OCI-LY3 (cell line): ENCODE data around the gene SLC16A9.

Experiments used
- H2AFZ ChIP-seq: fragments of 200-600, 300-600 bp; shearing (Covaris generic); 2 replicates; pipeline ENCODE4 v1.6.0; 2014; ENCODE audit warnings: antibody characterized with exemption, low read depth, low read length
- H3K27ac ChIP-seq: fragments of 200-600, 300-600 bp; sonication (generic); 2 replicates; pipeline ENCODE4 v1.5.1; 2014; ENCODE audit warnings: mild to moderate bottlenecking, low read length, moderate library complexity, mixed read lengths
- H3K27me3 ChIP-seq: fragments of 200-600, 300-600 bp; sonication (generic); 2 replicates; pipeline ENCODE4 v1.6.1; 2014; ENCODE audit warnings: low read depth, low read length, mixed read lengths
- H3K36me3 ChIP-seq: fragments of 200-600, 300-600 bp; sonication (generic); replicated peaks from 2 replicates; pipeline ENCODE3; 2014; ENCODE audit warnings: low read depth, low read length, mixed read lengths
- H3K4me1 ChIP-seq: fragments of 300-600, 200-600 bp; sonication (generic); 2 replicates; pipeline ENCODE4 v1.6.1; 2014; ENCODE audit warnings: low read length, mixed read lengths
- H3K4me2 ChIP-seq: fragments of 200-600, 300-600 bp; sonication (generic); 2 replicates; pipeline ENCODE4 v1.6.1; 2014; ENCODE audit warnings: low read length, mixed read lengths
- H3K4me3 ChIP-seq: fragments of 300-600, 200-600 bp; sonication (generic); 2 replicates; pipeline ENCODE4 v1.5.1; 2014; ENCODE audit warnings: antibody characterized with exemption, mild to moderate bottlenecking, low read length, moderate library complexity
- H3K79me2 ChIP-seq: fragments of 300-600, 200-600 bp; shearing (Covaris generic); 2 replicates; pipeline ENCODE4 v1.6.1; 2014; ENCODE audit warnings: mild to moderate bottlenecking, low read length, mixed read lengths
- H3K9ac ChIP-seq: fragments of 300-600, 200-600 bp; shearing (Covaris generic); 2 replicates; pipeline ENCODE4 v1.6.0; 2014; ENCODE audit warnings: mild to moderate bottlenecking, low read length, moderate library complexity
- H3K9me3 ChIP-seq: fragments of 200-600, 300-600 bp; shearing (Covaris generic); 2 replicates; pipeline ENCODE4 v1.6.1; 2014; ENCODE audit warnings: low read length, mixed read lengths; ENCODE audit not compliant: insufficient read depth
- H4K20me1 ChIP-seq: fragments of 200-600, 300-600 bp; sonication (generic); 2 replicates; pipeline ENCODE4 v1.6.1; 2016; ENCODE audit warnings: low read length, mixed read lengths; ENCODE audit not compliant: insufficient read depth
- EZH2phosphoT487 ChIP-seq: fragments of 200-600 bp; shearing (Covaris generic); IDR thresholded peaks from 2 replicates; pipeline ENCODE4 v1.6.1; 2018; ENCODE audit warnings: antibody characterized with exemption, mixed run types, low read depth
- TF ChIP-seq, protein P1 (sequence below): fragments of 200-600, 300-600 bp; sonication (generic); IDR thresholded peaks from 2 replicates; pipeline ENCODE4 v1.5.1; 2014; ENCODE audit warnings: antibody characterized with exemption, low read length, low read depth

The SLC16A9 gene

DNA sequence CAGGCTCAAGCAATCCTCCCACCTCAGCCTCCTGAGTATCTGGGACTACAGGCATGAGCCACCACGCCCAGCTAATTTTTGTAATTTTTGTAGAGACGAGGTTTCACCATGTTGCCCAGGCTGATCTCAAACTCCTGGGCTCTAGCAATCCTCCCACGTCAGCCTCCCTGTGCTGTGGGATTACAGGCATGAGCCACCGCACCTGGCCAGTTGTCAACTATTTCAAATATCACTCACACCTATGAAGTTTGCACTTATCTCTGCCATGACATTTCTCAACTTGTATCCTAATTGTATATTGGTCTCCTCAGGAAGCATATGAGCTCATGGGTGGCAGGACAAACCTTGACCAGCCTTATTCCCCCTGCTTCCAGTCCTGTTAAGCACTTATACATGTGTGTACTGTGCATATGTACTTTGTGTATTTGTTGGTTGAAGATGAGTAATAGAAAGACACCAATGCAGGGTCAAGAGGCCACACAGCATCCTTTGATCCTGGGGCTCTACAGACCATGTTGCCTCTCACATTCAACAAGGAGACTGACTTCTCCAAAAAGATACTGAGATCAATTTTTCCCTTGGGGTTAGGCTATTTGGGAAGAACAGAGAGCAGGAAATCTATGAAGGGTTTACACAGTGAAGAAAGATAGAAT, 82.2 kb downstream of the SLC16A9 start:
- Histone ChIP-seq H4K20me1 (no peaks in the 10 kb centered on the region), H3K4me2 (no peak overlapping the region), H3K9ac (no peak overlapping the region), H2AFZ (no peak overlapping the region), H3K4me3 (no peak overlapping the region), H3K79me2 (no peaks in the 10 kb centered on the region), H3K9me3 (no peaks in the 10 kb centered on the region), H3K27ac (no peak overlapping the region), H3K36me3 (no peaks in the 10 kb centered on the region), H3K4me1 (peaks cover 24% of the 10 kb centered on the region), H3K27me3 (no peaks in the 10 kb centered on the region)
- no peak for TF ChIP-seq EZH2phosphoT487
- TF ChIP-seq, protein P1, sequence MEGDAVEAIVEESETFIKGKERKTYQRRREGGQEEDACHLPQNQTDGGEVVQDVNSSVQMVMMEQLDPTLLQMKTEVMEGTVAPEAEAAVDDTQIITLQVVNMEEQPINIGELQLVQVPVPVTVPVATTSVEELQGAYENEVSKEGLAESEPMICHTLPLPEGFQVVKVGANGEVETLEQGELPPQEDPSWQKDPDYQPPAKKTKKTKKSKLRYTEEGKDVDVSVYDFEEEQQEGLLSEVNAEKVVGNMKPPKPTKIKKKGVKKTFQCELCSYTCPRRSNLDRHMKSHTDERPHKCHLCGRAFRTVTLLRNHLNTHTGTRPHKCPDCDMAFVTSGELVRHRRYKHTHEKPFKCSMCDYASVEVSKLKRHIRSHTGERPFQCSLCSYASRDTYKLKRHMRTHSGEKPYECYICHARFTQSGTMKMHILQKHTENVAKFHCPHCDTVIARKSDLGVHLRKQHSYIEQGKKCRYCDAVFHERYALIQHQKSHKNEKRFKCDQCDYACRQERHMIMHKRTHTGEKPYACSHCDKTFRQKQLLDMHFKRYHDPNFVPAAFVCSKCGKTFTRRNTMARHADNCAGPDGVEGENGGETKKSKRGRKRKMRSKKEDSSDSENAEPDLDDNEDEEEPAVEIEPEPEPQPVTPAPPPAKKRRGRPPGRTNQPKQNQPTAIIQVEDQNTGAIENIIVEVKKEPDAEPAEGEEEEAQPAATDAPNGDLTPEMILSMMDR = no peak

DNA sequence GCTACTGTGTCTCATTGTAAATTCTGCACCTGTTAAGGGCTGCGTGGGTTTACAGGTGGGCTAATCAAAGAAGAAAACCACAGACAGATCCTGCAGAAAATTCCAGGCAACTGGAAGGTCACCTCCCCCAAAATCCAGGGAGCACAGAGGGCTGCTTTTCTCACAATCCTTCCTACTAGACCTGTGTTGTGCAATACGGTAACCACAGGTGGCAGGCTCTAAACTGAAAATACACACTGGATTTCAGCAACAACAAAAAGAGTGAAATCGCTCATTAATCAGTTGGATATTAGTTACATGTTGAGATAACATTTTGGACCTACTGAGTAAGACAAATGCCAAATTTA, 83.2 kb downstream of the SLC16A9 start:
- Histone ChIP-seq H3K36me3 (no peaks in the 10 kb centered on the region), H4K20me1 (no peaks in the 10 kb centered on the region), H3K4me2 (peak overlapping the region; percentile 47), H3K79me2 (no peaks in the 10 kb centered on the region), H3K9me3 (no peaks in the 10 kb centered on the region), H3K9ac (no peak overlapping the region), H3K4me3 (no peak overlapping the region), H2AFZ (peak overlapping the region; percentile 63; the same call in 1 of the 2 replicates), H3K27me3 (no peaks in the 10 kb centered on the region), H3K4me1 (peaks cover 23% of the 10 kb centered on the region), H3K27ac (no peak overlapping the region)
- TF ChIP-seq, protein P1 = no peak
- no peak for TF ChIP-seq EZH2phosphoT487

DNA sequence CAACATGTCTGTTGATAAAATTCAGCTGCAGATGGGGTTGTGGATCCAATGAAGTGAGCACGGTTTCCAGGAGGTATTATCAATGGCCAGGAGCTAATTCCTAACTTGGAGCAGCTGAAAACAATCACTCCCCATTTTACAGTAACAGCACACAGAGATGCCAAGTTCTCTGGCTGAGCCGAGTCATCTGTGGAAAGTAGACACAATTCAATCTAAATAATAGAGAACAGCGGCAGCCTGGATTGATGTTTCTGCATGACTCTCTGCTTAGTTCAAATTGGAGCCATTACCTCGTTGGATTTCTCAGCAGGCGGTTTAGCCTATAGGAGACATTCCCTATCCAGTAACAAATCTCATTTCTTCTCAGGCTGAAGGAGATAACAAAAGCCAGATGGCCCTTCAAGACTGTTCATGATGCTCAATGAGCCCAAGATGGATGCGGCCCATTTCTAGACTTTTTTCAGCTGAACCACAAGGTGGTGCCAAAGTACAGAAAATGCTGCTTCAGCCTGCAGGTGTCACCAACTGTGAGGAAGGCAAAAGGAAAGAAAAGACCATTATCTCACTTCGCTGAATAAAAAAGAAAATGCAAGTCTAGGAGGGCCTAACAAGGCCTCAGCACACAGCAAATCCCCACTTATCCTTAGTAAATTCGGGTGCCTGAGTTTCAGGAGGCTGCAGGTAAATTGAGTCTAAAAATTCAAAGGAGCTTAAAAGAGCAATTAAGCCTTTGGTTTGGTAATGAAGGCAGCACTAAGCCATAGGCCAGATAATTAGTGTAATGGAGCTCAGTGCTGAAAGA, 83.7 kb downstream of the SLC16A9 start:
- H3K4me3 ChIP-seq = no peak overlapping the region

DNA sequence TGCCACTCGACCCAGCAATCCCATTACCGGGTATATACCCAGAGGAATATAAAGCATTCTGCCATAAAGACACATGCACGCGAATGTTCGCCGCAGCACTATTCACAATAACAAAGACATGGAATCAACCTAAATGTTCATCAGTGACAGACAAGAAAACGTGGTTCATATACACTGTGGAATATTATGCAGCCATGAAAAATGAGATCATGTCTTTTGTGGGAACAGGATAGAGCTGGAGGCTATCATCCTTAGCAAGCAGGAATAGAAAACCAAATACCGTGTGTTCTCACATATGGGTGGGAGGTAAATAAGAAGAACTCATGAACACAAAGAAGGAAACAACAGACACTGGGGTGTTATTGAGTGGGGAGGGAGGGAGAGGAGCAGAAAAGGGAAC, 84.7 kb downstream of the SLC16A9 start:
- no peak overlapping the region for H2AFZ ChIP-seq
- H3K9ac ChIP-seq = no peak overlapping the region
- H3K79me2 ChIP-seq = no peaks in the 10 kb centered on the region
- no peak overlapping the region for H3K27ac ChIP-seq
- H4K20me1 ChIP-seq = no peaks in the 10 kb centered on the region
- no peaks in the 10 kb centered on the region for H3K27me3 ChIP-seq
- H3K36me3 ChIP-seq = no peaks in the 10 kb centered on the region
- peaks cover 17% of the 10 kb centered on the region for H3K4me1 ChIP-seq
- TF ChIP-seq EZH2phosphoT487 = no peak
- TF ChIP-seq, protein P1 = no peak
- H3K4me3 ChIP-seq = no peak overlapping the region
- no peak overlapping the region for H3K4me2 ChIP-seq
- no peaks in the 10 kb centered on the region for H3K9me3 ChIP-seq

More for the DNA sequence above, 83.7 kb downstream of the SLC16A9 start:
- Histone ChIP-seq H2AFZ (peak overlapping the region; percentile 63; the same call in 1 of the 2 replicates), H4K20me1 (no peaks in the 10 kb centered on the region), H3K79me2 (no peaks in the 10 kb centered on the region), H3K4me2 (peak overlapping the region; percentile 47), H3K4me1 (peaks cover 18% of the 10 kb centered on the region), H3K9me3 (no peaks in the 10 kb centered on the region), H3K9ac (no peak overlapping the region), H3K27me3 (no peaks in the 10 kb centered on the region), H3K36me3 (no peaks in the 10 kb centered on the region), H3K27ac (no peak overlapping the region)
- TF ChIP-seq, protein P1 = peak; percentile 78
- no peak for TF ChIP-seq EZH2phosphoT487
